Gastrocnemius medialis (tissue), 4 donors: ENCODE data around the gene PBX3.

ENCODE experiments used
- POLR2A ChIP-seq, 2 donors: fragments of 450-650 bp; IDR thresholded peaks; one replicate each; pipeline ENCODE4 v1.6.1; 2017; ENCODE audit warnings: antibody characterized with exemption in 2 of 2, mild to moderate bottlenecking in 2 of 2, moderate library complexity in 2 of 2
- TF ChIP-seq, protein P1 (sequence below), 5 experiments: fragments of 450-650 bp in 3 of 5; fragments of 200-600 bp in 2 of 5; sonication (generic) in 2 of 5; IDR thresholded peaks in 4 of 5; conservative IDR thresholded peaks in 1 of 5; 1 replicate in 4 of 5; 2 replicates in 1 of 5; pipeline ENCODE4 v1.5.1; 2016 to 2019; ENCODE audit warnings: antibody characterized with exemption in 5 of 5, mild to moderate bottlenecking in 3 of 5, moderate library complexity in 3 of 5

DNA sequence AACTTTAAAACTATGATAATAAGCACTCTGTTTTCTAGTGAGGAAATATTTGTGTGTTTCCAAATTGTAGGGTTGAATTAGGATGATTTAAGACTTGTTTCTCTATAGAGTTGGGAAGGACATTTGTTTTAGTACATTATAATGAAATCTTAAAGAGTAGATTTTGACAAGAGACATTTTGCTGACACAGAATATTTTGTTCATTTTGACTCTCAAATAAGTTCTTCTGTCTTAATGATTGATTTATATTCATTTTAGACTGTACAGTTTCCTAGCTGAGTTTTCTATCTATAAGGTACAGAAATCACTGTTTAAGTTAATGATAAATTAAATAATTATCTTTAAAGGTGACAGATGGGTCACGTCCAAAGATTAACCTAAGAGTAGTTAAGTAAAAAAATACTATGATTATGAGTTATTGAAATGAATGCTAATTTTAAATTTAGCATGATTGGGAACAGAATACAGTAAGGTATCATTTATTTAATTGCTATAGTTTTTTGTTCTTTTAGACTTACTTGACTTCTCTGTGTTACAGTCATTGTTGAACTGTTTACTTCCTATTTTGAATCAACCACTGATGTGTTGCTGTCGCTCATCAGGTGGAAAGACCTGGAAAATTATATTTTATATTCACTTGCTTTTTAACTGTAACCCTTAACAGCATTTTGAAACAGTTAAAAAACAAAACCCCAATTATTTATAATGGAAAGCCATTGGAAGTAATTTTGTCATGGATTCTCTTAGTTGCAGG, 19.5 kb downstream of the PBX3 start:
- TF ChIP-seq, protein P1, sequence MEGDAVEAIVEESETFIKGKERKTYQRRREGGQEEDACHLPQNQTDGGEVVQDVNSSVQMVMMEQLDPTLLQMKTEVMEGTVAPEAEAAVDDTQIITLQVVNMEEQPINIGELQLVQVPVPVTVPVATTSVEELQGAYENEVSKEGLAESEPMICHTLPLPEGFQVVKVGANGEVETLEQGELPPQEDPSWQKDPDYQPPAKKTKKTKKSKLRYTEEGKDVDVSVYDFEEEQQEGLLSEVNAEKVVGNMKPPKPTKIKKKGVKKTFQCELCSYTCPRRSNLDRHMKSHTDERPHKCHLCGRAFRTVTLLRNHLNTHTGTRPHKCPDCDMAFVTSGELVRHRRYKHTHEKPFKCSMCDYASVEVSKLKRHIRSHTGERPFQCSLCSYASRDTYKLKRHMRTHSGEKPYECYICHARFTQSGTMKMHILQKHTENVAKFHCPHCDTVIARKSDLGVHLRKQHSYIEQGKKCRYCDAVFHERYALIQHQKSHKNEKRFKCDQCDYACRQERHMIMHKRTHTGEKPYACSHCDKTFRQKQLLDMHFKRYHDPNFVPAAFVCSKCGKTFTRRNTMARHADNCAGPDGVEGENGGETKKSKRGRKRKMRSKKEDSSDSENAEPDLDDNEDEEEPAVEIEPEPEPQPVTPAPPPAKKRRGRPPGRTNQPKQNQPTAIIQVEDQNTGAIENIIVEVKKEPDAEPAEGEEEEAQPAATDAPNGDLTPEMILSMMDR (IDR thresholded peaks at IDR 0.05 in 4 of 5, conservative IDR thresholded peaks at IDR 0.05 in 1 of 5), result no peak
- TF ChIP-seq POLR2A (IDR thresholded peaks at IDR 0.05), result no peak
